GM10248 (cell line): ENCODE data around the gene ARL14EP.

Experiments
- CTCF ChIA-PET: fragments of 300-600 bp; sonication (Branson Sonifier 250); formaldehyde crosslinking; extraction: SDS; loops from one replicate; lab custom pipeline; 2021; ENCODE audit warnings: antibody characterized with exemption; lab: Yijun Ruan, JAX
- POLR2A ChIA-PET: fragments of 350-650 bp; sonication (Branson Sonifier 250); formaldehyde crosslinking; extraction: SDS; loops from one replicate; lab custom pipeline; 2020; ENCODE audit warnings: antibody characterized with exemption; lab: Yijun Ruan, JAX
- DNase-seq: peaks from one replicate; pipeline ENCODE4 v3.0.0; 2012; ENCODE audit errors: extremely low spot score
- TF ChIP-seq, protein P1 (sequence below): IDR thresholded peaks from 2 replicates; pipeline ENCODE4 v1.5.1; 2012; ENCODE audit warnings: mild to moderate bottlenecking, low read depth; ENCODE audit errors: extremely low read depth, missing control alignments, control extremely low read depth

ARL14EP gene

DNA sequence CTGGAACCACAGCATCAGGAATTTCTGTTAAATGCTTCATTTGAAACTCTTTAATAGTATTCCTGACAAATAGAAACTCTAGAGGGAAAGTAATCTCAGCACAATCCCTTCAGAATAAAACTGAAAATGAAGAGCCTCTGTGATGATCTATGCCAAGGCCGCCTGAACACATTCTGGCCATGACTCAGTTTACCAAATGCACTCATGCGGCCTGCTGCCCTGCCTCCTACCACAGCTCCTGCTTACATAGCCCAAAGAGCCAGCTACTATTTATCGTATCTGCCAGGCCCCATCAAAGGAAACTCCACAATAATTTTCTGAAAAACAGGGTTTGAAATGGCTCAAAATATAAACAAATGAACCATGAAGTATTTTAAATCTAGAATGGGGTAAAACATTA is 27.0 kb downstream of the ARL14EP start:
- TF ChIP-seq, protein P1, sequence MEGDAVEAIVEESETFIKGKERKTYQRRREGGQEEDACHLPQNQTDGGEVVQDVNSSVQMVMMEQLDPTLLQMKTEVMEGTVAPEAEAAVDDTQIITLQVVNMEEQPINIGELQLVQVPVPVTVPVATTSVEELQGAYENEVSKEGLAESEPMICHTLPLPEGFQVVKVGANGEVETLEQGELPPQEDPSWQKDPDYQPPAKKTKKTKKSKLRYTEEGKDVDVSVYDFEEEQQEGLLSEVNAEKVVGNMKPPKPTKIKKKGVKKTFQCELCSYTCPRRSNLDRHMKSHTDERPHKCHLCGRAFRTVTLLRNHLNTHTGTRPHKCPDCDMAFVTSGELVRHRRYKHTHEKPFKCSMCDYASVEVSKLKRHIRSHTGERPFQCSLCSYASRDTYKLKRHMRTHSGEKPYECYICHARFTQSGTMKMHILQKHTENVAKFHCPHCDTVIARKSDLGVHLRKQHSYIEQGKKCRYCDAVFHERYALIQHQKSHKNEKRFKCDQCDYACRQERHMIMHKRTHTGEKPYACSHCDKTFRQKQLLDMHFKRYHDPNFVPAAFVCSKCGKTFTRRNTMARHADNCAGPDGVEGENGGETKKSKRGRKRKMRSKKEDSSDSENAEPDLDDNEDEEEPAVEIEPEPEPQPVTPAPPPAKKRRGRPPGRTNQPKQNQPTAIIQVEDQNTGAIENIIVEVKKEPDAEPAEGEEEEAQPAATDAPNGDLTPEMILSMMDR, result no peak
- no peak for DNase-seq
- ChIA-PET POLR2A (no interaction called here), CTCF (no interaction called here)

DNA sequence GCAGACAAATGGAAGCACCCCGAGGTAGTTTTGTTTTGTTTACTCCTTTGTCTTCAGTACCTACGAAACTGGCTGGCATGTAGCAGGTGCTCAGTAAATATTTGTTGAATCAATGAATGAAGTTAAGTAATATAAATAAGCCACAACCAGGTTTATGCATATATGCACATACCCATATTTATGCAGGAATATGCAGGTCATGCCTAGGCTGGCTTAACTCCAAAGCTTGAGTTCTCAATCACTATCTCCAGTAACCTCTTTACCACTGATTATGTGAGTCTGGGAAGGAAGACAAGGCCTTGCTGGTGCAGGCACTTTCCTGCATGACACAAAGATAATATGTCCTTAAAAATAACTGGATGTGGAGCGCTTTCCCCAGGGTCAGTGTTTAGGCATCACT is 27.5 kb downstream of the ARL14EP start:
- CTCF ChIA-PET, result interaction anchor here (0.8 kb wide), 1 partner anchor 207 kb away, joined by 3 read pairs; no protein-coding TSS in a partner anchor
- DNase-seq, result no peak
- POLR2A ChIA-PET, result no interaction called here
- TF ChIP-seq, protein P1, result no peak

DNA sequence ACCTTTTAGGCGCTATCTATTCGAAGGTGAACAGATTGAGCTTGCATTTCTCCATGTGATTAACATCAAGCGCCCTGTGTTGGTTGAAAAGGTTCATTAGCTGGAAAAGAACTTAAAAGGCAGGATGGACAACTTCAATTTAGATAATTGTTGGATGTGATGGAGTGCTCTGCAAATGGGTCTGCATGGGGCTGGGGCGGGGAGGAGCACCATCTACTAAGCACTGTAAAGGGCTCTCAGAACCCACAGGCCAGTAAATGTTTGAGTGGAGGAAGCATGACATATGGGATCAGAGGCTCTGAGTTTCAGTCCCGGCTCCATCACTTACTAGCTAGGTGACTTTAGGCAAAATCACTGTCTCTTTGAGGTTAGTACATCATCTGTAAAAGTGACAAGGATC is 28.2 kb downstream of the ARL14EP start:
- CTCF ChIA-PET, result interaction anchor here (0.8 kb wide), 1 partner anchor 208 kb away, joined by 3 read pairs; no protein-coding TSS in a partner anchor
- POLR2A ChIA-PET, result no interaction called here
- no peak for DNase-seq

DNA sequence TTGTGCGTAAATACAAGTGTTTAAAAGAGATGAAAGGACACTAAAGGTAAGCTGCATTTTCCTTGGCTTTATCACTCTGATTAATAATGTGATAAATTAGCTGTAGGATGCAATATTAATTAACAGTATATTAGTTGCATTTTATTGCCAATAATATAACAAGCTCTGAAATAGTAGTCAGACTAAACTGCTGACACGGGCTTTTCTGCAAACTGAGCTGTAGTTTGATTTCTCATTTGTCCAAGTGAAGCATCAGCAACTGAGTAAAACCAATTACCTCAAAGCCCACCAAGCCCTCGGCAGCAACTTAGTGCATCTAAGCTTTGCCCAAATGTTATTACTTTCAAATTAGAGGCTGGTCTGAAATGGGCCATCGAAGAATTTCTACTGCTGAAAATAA is 33.5 kb downstream of the ARL14EP start:
- POLR2A ChIA-PET, result no interaction called here
- TF ChIP-seq, protein P1, result no peak
- CTCF ChIA-PET, result no interaction called here
- no peak for DNase-seq

More for the DNA sequence above, 28.2 kb downstream of the ARL14EP start:
- TF ChIP-seq, protein P1, result no peak

DNA sequence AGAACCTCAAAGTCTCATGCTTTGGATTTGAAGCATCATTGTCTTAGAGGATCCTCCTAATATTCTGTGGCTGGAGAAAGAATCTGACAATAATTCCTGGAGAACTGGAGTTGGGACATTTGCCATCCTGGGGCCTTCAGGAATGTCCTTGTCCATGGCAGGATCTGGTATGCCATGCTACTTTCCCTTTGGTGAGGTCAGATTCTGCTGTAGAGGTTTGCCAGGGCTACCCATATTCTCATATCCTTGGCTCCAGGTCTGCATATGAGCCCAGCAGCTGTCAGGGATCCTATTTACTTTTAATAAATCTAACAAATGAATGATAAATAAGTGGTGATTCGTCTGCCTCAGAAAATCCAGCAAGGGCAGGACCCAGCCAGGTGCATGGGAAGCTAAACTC is 35.0 kb downstream of the ARL14EP start:
- TF ChIP-seq, protein P1, result no peak
- ChIA-PET CTCF (interaction anchor here (1.5 kb wide), 2 partner anchors 10 to 13 kb away, joined by 3 to 6 read pairs; no protein-coding TSS in a partner anchor), POLR2A (no interaction called here)
- no peak for DNase-seq

DNA sequence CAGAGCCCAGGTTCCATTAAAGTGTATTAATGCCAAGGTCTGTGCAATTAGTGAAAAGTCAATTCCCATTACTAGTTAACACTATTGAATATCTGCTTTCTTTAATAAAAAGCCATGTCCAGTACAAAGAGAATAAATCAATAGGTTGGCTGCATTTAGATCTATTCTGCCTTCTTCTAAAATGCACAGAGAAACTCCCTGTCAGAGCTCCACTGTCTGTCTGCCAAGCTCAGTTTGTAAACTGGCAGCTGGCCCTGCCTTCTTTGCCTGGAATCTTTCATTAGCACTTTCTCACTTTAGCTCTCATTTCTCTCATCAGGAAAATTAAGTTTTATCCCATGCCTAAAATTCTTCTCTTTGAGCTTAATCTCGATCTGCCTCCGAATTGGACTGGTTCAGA is 35.6 kb downstream of the ARL14EP start:
- ChIA-PET CTCF (interaction anchor here (1.0 to 1.5 kb wide), 3 partner anchors 11 to 22 kb away, joined by 3 to 6 read pairs (median 3); no protein-coding TSS in a partner anchor), POLR2A (no interaction called here)
- TF ChIP-seq, protein P1, result no peak
- no peak for DNase-seq
